HepG2 (cell line): Measurements from ENCODE around the gene TRIM9. TPM values are rescaled to one million over a fixed set of nuclear protein-coding genes. Genes with fewer than 3 reads are reported as not detected.

Experiments
- ATAC-seq: fragments of 200-7000 bp; cut with Tn5 transposase; 3 replicates; pipeline ENCODE4 v1.9.1; 2020; ENCODE audit warnings: mild to moderate bottlenecking, moderate library complexity
- BruUV-seq: library from RNA; stranded (reverse); fragments of 400-500 nt; replicated peaks from 2 replicates; lab custom pipeline; 2021; lab: Mats Ljungman, UMichigan
- CTCF ChIA-PET: fragments of 300-600 bp; formaldehyde crosslinking; extraction: SDS; loops from one replicate; lab custom pipeline; 2021; ENCODE audit warnings: low total read pairs, inconsistent platforms, low intra/inter-chr PET ratio; lab: Yijun Ruan, JAX
- POLR2A ChIA-PET: fragments of 350-600 bp; sonication (Branson Sonifier 250); formaldehyde crosslinking; loops from one replicate; lab custom pipeline; 2020; ENCODE audit warnings: antibody characterized with exemption, inconsistent platforms; lab: Yijun Ruan, JAX
- DNase-seq: peaks from one replicate; pipeline ENCODE4 v3.0.0-alpha.2; 2015; ENCODE audit warnings: low spot score
- FAIRE-seq: peaks from 3 replicates; lab custom pipeline; 2011; peaks lifted over from hg19 to GRCh38; lab: Jason Lieb, UNC
- H2AFZ ChIP-seq: one replicate; pipeline ENCODE4 v1.6.1; 2011; ENCODE audit warnings: low read length, inconsistent platforms
- H3K27ac ChIP-seq: fragments of 300-600 bp; 3 replicates; pipeline ENCODE4 v1.8.0; 2011; ENCODE audit warnings: mixed run types, mild to moderate bottlenecking, mixed read lengths, low read length, inconsistent platforms; ENCODE audit not compliant: insufficient read depth; ENCODE audit errors: extremely low read length
- H3K27me3 ChIP-seq, 2 experiments: fragments of 200-600 bp in 1 of 2; 2 replicates in 1 of 2; 3 replicates in 1 of 2; pipeline versions ENCODE4 v1.6.0 to v1.8.0; 2011; ENCODE audit warnings: low read length in 2 of 2, mild to moderate bottlenecking in 2 of 2, moderate library complexity in 2 of 2, inconsistent platforms in 1 of 2; ENCODE audit not compliant: insufficient read depth in 2 of 2, control insufficient read depth in 1 of 2
- H3K36me3 ChIP-seq, 2 experiments: fragments of 200-600 bp in 1 of 2; replicated peaks in 1 of 2; 2 replicates in 1 of 2; 3 replicates in 1 of 2; pipeline versions ENCODE4 v1.5.1 to v1.8.0; 2011; ENCODE audit warnings: low read length in 2 of 2, inconsistent platforms in 1 of 2; ENCODE audit not compliant: insufficient read depth in 2 of 2, control insufficient read depth in 1 of 2
- H3K4me1 ChIP-seq: 2 replicates; pipeline ENCODE4 v1.5.1; 2012; ENCODE audit warnings: low read length, inconsistent platforms; ENCODE audit not compliant: insufficient read depth
- H3K4me2 ChIP-seq: 2 replicates; pipeline ENCODE4 v1.6.0; 2011; ENCODE audit warnings: low read depth, low read length, inconsistent platforms
- H3K4me3 ChIP-seq, 3 experiments: fragments of 200-600 bp in 1 of 3; sonication (generic), shearing (Covaris generic) in 1 of 3; replicated peaks in 1 of 3; 2 replicates each; pipeline ENCODE4 v1.5.1; 2011 to 2016; ENCODE audit warnings: low read length in 3 of 3, inconsistent platforms in 2 of 3, low read depth in 2 of 3, mild to moderate bottlenecking in 2 of 3, control low read depth in 1 of 3, mixed read lengths in 1 of 3; ENCODE audit not compliant: insufficient read depth in 1 of 3
- H3K79me2 ChIP-seq: one replicate; pipeline ENCODE4 v1.6.1; 2011; ENCODE audit warnings: low read length, inconsistent platforms; ENCODE audit not compliant: insufficient read depth
- H3K9ac ChIP-seq: 2 replicates; pipeline ENCODE4 v1.6.0; 2011; ENCODE audit warnings: mild to moderate bottlenecking, low read depth, low read length, inconsistent platforms; ENCODE audit not compliant: insufficient read depth
- H3K9me3 ChIP-seq: 2 replicates; pipeline ENCODE4 v1.5.1; 2012; ENCODE audit warnings: mild to moderate bottlenecking, low read length
- H4K20me1 ChIP-seq: 2 replicates; pipeline ENCODE4 v1.6.0; 2011; ENCODE audit warnings: inconsistent platforms, mild to moderate bottlenecking, low read length, moderate library complexity; ENCODE audit not compliant: insufficient read depth
- CEBPB ChIP-seq: IDR thresholded peaks from 2 replicates; pipeline ENCODE4 v1.6.1; 2011; ENCODE audit warnings: low read depth, low read length, improper control_type of control experiment, borderline replicate concordance
- CEBPG ChIP-seq: IDR thresholded peaks from 2 replicates; pipeline ENCODE4 v1.6.1; 2016
- E2F5 ChIP-seq: sonication (generic); formaldehyde crosslinking; conservative IDR thresholded peaks from 2 replicates; pipeline ENCODE4 v1.4.0; 2020; ENCODE audit warnings: missing genetic modification reagents
- KAT7 ChIP-seq: IDR thresholded peaks from 2 replicates; pipeline ENCODE4 v1.6.1; 2018; ENCODE audit warnings: borderline replicate concordance, missing compliant biosample characterization
- KAT8 ChIP-seq: IDR thresholded peaks from 2 replicates; pipeline ENCODE4 v1.6.1; 2016; ENCODE audit warnings: missing genetic modification reagents, missing compliant biosample characterization
- KLF11 ChIP-seq: IDR thresholded peaks from 2 replicates; pipeline ENCODE4 v1.6.1; 2016; ENCODE audit warnings: missing compliant biosample characterization
- PLSCR1 ChIP-seq: sonication (generic); formaldehyde crosslinking; IDR thresholded peaks from 2 replicates; pipeline ENCODE4 v1.5.0; 2020; ENCODE audit warnings: missing genetic modification reagents, mild to moderate bottlenecking, borderline replicate concordance
- RARG ChIP-seq: sonication (generic); formaldehyde crosslinking; IDR thresholded peaks from 2 replicates; pipeline ENCODE4 v1.4.0; 2020; ENCODE audit warnings: low read depth, mild to moderate bottlenecking, missing genetic modification reagents
- SOX5 ChIP-seq: IDR thresholded peaks from 2 replicates; pipeline ENCODE4 v1.6.1; 2016; ENCODE audit warnings: borderline replicate concordance
- WGBS: methylation state at CpG from one replicate; pipeline ENCODE4 v1.1.6; 2017; ENCODE audit warnings: low lambda C conversion rate; 5-methylcytosine and 5-hydroxymethylcytosine counted together
- in situ Hi-C: cut with HindIII; loops from 2 replicates; pipeline ENCODE4 v1.10.0; 2017; ENCODE audit warnings: low pct_unique_long_range_greater_than_20kb; ENCODE audit not compliant: extremely low pct_ligation_motif_present
- intact Hi-C: fragments of 100-400 bp; cut with micrococcal nuclease; formaldehyde crosslinking; loops from one replicate; pipeline ENCODE4 v1.10.0; 2022; ENCODE audit not compliant: unreplicated experiment
- polyA plus RNA-seq, 8 experiments: library from polyadenylated mRNA; depleted of rRNA in 3 of 8; stranded (reverse) in 7 of 8; unstranded in 1 of 8; fragments of >200 nt; fragmentation: Illumina TruSeq in 4 of 8; extraction: Trizol in 4 of 8; gene quantifications; 2 replicates each; pipeline versions ENCODE4 v1.2.1 to v1.2.3, GENCODE V29; 2011 to 2016; ENCODE audit warnings: low read depth in 4 of 8, missing spikeins in 1 of 8, mixed read lengths in 1 of 8; ENCODE audit not compliant: insufficient read depth in 1 of 8
- total RNA-seq, 5 experiments: library from RNA; depleted of rRNA; stranded (reverse); fragments of >200 nt; fragmentation: Illumina TruSeq; extraction: Trizol; gene quantifications; 2 replicates each; pipeline ENCODE4 v1.2.3, GENCODE V29; 2016; ENCODE audit warnings: low read depth in 1 of 5

Gene TRIM9
- total and polyA plus RNA-seq, 2 of the 13 experiments (the other 11 are each of a cell fraction or from before 2014, with no cell fraction given), result 0.04 to 0.07 TPM

- DNase-seq (no peak), ATAC-seq (no peak), FAIRE-seq (no peak)
- Histone ChIP-seq H3K9ac (no peak overlapping the region), H2AFZ (no peak overlapping the region), H3K4me2 (no peak overlapping the region), H3K4me1 (peaks cover 18% of the 10 kb centered on the region), H3K79me2 (no peaks in the 10 kb centered on the region), H4K20me1 (no peaks in the 10 kb centered on the region), H3K27me3 (no peaks in the 10 kb centered on the region), H3K36me3 (peaks cover 24 to 52% of the 10 kb centered on the region in 2 experiments), H3K4me3 (no peak overlapping the region), H3K9me3 (no peaks in the 10 kb centered on the region), H3K27ac (no peak overlapping the region)
- ChIA-PET POLR2A (interaction anchor here (1.8 kb wide), 1 partner anchor 16 kb away, joined by 6 read pairs; the partner anchor contains the start of gene PYGL), CTCF (no interaction called here)
- BruUV-seq, result no TSS peak
- in situ Hi-C loops, result no loop called here
- TF ChIP-seq CEBPB (peak; percentile 86), CEBPG (CRISPR knock-in tag) (peak; percentile 45), KAT8 (no peak)
- 95% methylated on average over 6 of the region's 6 CpGs for WGBS
- intact Hi-C loops, result no loop called here
Measured at GRCh38 chr14:50928002-50928635, 166.8 kb downstream of the TRIM9 start.

DNA sequence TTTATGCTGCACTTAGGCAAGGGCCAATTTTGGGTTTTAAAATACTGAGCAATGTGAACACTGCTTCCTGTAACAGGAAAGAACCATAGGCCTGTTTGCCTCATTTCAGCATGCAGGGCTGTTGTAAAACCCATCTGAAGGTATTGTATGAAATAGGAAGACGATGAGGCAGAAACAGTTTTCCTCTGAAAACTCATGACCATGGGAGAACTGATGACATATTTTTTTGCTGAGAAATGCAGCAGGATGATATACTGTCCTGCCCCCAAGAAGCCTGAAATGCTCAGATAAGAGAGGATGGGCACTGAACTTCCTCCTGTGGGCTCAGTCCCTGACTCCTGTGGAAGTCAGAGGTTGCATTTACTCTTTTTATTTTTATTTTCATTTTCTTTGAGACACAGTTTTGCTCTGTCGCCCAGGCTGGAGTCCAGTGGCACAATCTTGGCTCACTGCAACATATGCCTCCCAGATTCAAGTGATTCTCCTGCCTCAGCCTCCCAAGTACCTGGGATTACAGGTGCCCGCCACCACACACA is 168.0 kb downstream of the TRIM9 start:
- intact Hi-C loops (no loop called here), in situ Hi-C loops (no loop called here)
- ChIA-PET CTCF (no interaction called here), POLR2A (no interaction called here)
- H3K9ac ChIP-seq, result no peak overlapping the region
- 100% methylated on average over 3 of the region's 3 CpGs for WGBS
- BruUV-seq, result TSS peak; percentile 15
- ATAC-seq (no peak), DNase-seq (no peak), FAIRE-seq (no peak)
- TF ChIP-seq RARG (CRISPR knock-in tag) (no peak), E2F5 (CRISPR knock-in tag) (no peak), PLSCR1 (no peak), KAT7 (no peak), KLF11 (CRISPR knock-in tag) (no peak), SOX5 (CRISPR knock-in tag) (no peak)
- no peaks in the 10 kb centered on the region for H3K9me3 ChIP-seq
- peaks cover 27 to 50% of the 10 kb centered on the region in 2 experiments for H3K36me3 ChIP-seq
- peaks cover 21% of the 10 kb centered on the region for H3K4me1 ChIP-seq
- H3K27ac ChIP-seq, result no peak overlapping the region
- H4K20me1 ChIP-seq, result no peaks in the 10 kb centered on the region
- no peak overlapping the region for H2AFZ ChIP-seq
- no peaks in the 10 kb centered on the region for H3K79me2 ChIP-seq
- H3K4me2 ChIP-seq, result no peak overlapping the region
- no peaks in the 10 kb centered on the region for H3K27me3 ChIP-seq
- no peak overlapping the region for H3K4me3 ChIP-seq
